Skeletal muscle tissue (tissue), 5 donors: ENCODE results near the gene CRYBA4. TPM values are rescaled to one million over a fixed set of nuclear protein-coding genes. Genes with fewer than 3 reads are reported as not detected.

Experiments
- H3K27ac ChIP-seq: one replicate; pipeline ENCODE4 v1.7.0; 2013; ENCODE audit warnings: mild to moderate bottlenecking, low read depth, low read length, inconsistent platforms
- H3K27me3 ChIP-seq, 3 donors: one replicate each; pipeline ENCODE4 v1.7.0; 2013; ENCODE audit warnings: low read length in 3 of 3; ENCODE audit not compliant: control insufficient read depth in 3 of 3, insufficient read depth in 3 of 3
- H3K36me3 ChIP-seq, 3 donors: one replicate each; pipeline ENCODE4 v1.7.0; 2013; ENCODE audit warnings: low read length in 3 of 3; ENCODE audit not compliant: control insufficient read depth in 3 of 3, insufficient read depth in 3 of 3
- H3K4me1 ChIP-seq, 3 donors: one replicate each; pipeline ENCODE4 v1.7.0; 2013; ENCODE audit warnings: low read length in 3 of 3, mild to moderate bottlenecking in 3 of 3; ENCODE audit not compliant: control insufficient read depth in 3 of 3, insufficient read depth in 3 of 3
- H3K4me3 ChIP-seq, 3 donors: one replicate each; pipeline ENCODE4 v1.7.0; 2013; ENCODE audit warnings: low read length in 3 of 3
- H3K9ac ChIP-seq, 3 donors: one replicate each; pipeline ENCODE4 v1.7.0; 2013; ENCODE audit warnings: low read length in 3 of 3, mild to moderate bottlenecking in 3 of 3, moderate library complexity in 2 of 3, low read depth in 1 of 3
- H3K9me3 ChIP-seq, 3 donors: one replicate each; pipeline ENCODE4 v1.7.0; 2013; ENCODE audit warnings: low read length in 3 of 3; ENCODE audit not compliant: control insufficient read depth in 3 of 3
- small RNA-seq: library from RNA; depleted of rRNA; stranded (forward); fragments of <200 nt; gene quantifications from one replicate; pipeline ENCODE3, GENCODE V24; 2014
- total RNA-seq: library from RNA; depleted of rRNA; stranded (reverse); fragments of >200 nt; gene quantifications from one replicate; pipeline ENCODE4 v1.2.3, GENCODE V29; 2014
- donor health status: Osteomylitis.

Gene CRYBA4
- total RNA-seq, 1 donor from 2014 or later: not detected

GRCh38 chr22:26679003-26679629 is 57.4 kb downstream of the CRYBA4 start:
- Histone ChIP-seq H3K9me3 (peaks cover 0 to 4% (median 3%) of the 10 kb centered on the region in 3 donors), H3K9ac (peak overlapping the region in 1 of 3 donors; percentile 26), H3K4me3 (no peak overlapping the region), H3K36me3 (peaks cover 6 to 13% (median 10%) of the 10 kb centered on the region in 3 donors), H3K27ac (no peak overlapping the region), H3K4me1 (peaks cover 8 to 17% (median 10%) of the 10 kb centered on the region in 3 donors), H3K27me3 (no peaks in the 10 kb centered on the region)

Small RNA genes lying within 50 kb of the gene (small RNA-seq; reads per million reads assigned to genes)
- not detected for gene RF01874

Other genes with a start within 250 kb of the CRYBA4 start
- 1.0 TPM for gene ASPHD2, start 192.7 kb upstream of the CRYBA4 start, total RNA-seq
- gene HPS4, start 138.2 kb upstream of the CRYBA4 start, total RNA-seq: 20.9 TPM
- 8.9 TPM for gene SRRD, start 138.1 kb upstream of the CRYBA4 start, total RNA-seq
- 30.3 TPM for gene TFIP11, start 109.5 kb upstream of the CRYBA4 start, total RNA-seq
- gene TPST2, start 31.8 kb upstream of the CRYBA4 start, total RNA-seq: 6.8 TPM
- 1.0 TPM for gene CRYBB1, start 3.9 kb upstream of the CRYBA4 start, total RNA-seq
- gene MIAT, start 35.6 kb downstream of the CRYBA4 start, total RNA-seq: 0.52 TPM